NCI-H1105 (cell line): ENCODE measurements around the gene SHISA8.
"Not testable (repeated sequence)": the region's sequence is repeated elsewhere in the genome, so short reads cannot be mapped to it uniquely, and the experiment has no call there.

Experiments
- DNase-seq: peaks from one replicate; lab custom pipeline; 2025; lab: John Stamatoyannopoulos, UW

Gene SHISA8

GRCh38 chr22:41915035-41915785, at the start of gene SHISA8:
TSS of gene SHISA8 (minus strand) at chr22:41915074. CDS start at chr22:41914667, 407 bp downstream.
- DNase-seq: peak; percentile 32

GRCh38 chr22:41964112-41964491, 49.2 kb upstream of the SHISA8 start:
- no peak for DNase-seq

DNA sequence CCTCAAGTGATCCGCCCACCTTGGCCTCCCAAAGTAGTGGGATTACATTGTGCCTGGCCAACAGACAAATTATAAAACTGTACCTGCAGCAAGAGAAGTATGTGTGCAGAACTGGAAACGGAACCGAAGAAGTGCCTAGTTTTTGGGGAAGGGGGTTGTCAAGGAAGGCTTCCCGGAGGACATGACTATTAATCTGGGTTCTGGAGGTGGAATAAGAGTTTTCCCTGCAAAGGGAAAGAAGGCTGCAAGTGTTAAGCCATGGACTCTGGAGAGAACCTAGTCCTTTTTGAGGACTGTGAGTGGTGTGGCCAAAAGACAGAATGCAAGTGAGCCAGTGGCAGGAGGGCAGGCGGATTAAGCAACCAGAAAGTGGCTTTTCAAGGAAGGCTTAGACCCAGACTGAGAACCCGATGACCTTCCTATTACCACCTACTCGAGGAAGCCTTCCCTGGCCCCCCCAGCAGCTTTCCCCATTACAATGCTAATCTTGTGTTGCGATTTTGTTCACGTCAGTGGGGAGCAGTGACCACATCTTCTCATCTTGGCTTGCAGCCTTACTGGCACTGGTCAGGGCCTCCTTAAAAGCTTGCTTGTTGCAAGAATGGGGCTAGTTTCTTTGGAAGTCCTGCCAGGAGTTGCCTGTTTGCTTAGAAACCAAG, 48.7 kb upstream of the SHISA8 start:
- DNase-seq: no peak

DNA sequence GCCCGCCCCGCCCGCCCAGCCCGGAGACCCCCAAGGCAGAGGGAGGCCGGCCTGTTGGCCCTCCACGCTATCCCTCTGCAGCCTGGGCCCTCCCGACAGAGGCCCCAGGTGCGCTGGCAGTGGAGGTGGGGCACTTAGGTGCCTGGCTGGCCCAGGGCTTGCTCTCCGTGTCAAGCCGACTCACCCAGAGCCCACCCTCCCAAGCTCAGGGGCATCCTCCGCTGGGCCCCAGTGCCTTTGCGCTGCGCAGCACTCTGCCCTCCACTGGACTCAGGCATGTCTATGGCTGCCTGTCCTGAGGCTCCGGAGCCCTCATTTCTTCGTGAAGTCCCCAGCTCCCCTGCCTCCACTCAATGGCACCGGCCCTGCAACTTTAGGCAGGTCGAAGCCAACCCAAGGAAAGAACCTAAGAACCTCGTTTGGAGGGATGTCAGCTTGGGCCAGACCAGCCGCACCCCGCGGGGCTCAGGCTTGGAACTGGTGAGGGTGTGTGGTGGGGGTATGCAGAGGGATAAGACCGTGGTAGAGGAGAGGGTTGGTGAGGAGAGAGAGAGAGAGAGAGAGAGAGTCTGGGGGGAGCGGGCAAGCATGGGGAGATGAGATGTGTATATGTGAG, 43.2 kb upstream of the SHISA8 start:
- DNase-seq: no peak

DNA sequence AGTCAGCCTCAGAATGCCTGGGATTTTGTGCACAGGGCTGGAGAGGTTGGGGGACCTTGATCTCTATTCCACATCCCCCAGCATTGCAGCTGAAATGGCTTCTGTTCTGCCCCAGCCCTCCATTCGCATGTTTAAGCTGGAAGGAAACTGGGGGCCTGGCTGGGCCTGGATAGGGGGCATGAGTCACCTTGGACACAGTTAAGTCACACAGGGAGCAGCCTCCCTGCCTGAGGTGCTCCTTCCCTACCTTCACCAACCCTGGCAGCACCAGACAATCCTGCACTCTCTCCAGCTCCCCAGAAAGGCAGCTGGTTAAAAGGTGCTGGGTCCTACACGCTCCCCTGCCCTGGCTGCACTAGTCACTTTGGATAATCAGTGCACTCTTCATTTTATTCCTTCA, 37.8 kb upstream of the SHISA8 start:
- DNase-seq: no peak

DNA sequence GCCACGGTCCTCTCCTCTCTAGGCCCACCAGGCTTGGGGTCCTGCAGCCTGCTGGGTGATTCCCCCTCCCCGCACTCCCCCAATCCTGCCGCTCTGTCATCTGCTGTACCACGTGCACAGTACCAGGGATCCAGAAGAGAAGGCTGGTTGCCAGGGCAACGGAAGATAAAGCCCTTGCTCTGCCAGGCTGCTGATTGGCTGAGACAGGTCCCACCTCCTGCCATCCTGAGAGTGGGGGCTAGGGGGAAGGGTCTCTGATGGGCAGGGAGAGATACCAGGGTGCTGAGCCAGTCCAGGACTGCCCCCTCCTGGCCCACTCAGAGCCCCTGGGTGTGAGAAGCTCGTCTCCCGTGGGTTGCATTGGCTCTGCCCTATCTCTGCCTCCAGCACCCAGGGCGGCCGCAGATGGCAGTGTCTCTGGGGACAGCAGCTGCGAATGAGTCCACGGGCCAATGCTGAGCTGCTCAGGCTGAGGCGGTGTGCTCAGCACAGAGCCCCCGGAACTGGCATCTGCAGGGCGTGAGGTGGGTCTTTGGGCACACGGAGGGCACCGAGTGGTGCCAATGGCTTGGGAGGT, 37.1 kb upstream of the SHISA8 start, which contains the start of gene SMIM45:
Gene SMIM45 (plus strand): TSS at position 253 of the 577 bp plus-strand sequence.
- DNase-seq: no peak

DNA sequence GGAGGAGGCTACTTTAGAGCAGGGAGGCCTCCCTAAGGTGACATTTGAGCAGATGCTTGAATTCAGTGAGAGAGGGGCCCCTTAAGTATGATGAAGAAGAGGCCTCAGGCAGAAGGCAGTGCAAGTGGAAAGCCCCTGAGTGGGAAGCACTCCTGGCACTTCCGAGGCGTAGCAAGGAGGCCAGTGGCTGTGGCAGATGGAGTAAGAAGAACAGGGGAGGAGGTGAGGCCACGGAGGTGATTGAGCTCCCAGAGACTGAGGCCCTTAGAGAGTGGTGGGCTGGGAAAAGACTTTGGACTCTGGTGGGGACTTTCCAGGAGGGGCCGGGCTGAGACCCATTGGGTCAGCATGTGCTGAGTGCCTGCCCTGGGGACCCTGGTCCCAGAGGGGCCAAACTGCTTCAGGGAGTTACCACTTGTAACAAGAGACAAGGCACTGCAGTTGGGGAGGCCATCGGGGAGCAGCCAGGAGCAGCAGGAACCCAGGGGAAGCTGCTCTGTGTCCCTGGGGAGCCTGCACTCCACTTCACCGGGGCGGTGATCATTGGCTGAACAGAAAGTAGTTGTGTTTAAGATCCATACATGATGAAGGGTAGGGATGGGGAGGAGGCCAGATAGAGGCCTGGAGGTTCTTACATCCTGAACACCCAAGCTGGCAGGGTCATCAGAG, 34.6 kb upstream of the SHISA8 start:
- no peak for DNase-seq

- not testable (repeated sequence) for DNase-seq
Observed at GRCh38 chr22:41948928-41949296, 34.0 kb upstream of the SHISA8 start.

- DNase-seq: no peak
Observed at GRCh38 chr22:41948142-41948541, 33.3 kb upstream of the SHISA8 start.

- DNase-seq: no peak
Observed at GRCh38 chr22:41947424-41948080, 32.7 kb upstream of the SHISA8 start.

GRCh38 chr22:41946629-41947423, 32.0 kb upstream of the SHISA8 start, which contains the start of gene CENPM:
TSS of gene CENPM (minus strand) at chr22:41947152. CDS start at chr22:41947076, 76 bp downstream.
- DNase-seq: peak; percentile 95

DNA sequence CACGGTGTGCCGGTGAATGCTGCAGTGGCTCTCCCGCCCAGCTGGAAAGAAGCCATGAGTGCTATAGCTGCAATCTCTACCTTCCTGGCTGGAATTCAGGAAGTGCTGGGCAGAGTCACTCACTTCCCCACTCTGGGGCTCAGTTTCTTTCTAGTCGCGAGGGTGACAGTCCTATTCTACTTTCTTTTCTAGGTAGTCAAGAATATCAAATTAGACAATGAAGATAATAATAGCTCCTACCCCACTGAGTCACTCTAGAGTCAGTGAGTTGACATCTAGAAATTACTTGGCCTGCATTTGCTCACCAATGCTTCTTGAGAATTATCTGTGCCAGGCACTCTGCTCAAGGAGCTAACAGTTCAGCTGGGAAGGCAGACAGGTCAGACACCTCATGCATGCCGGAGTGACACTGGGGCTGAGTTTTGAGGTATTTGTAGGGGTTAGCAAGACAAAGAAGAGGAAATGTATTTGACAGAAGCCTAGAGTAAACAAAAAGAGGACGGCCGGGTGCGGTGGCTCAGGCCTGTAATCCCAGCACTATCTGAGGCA, 28.9 kb upstream of the SHISA8 start:
- DNase-seq: no peak

- peak; percentile 42 for DNase-seq
Observed at GRCh38 chr22:41940832-41941765, 26.2 kb upstream of the SHISA8 start.

GRCh38 chr22:41939981-41940831, 25.3 kb upstream of the SHISA8 start:
- DNase-seq: no peak

GRCh38 chr22:41936894-41937169, 22.0 kb upstream of the SHISA8 start:
- no peak for DNase-seq

- DNase-seq: no peak
Observed at GRCh38 chr22:41935509-41935908, 20.6 kb upstream of the SHISA8 start.

GRCh38 chr22:41935015-41935351, 20.1 kb upstream of the SHISA8 start:
- DNase-seq: no peak

GRCh38 chr22:41934284-41935014, 19.6 kb upstream of the SHISA8 start:
- no peak for DNase-seq
